ENCODE measurements around the gene KRABD2.

KRABD2 gene

DNA sequence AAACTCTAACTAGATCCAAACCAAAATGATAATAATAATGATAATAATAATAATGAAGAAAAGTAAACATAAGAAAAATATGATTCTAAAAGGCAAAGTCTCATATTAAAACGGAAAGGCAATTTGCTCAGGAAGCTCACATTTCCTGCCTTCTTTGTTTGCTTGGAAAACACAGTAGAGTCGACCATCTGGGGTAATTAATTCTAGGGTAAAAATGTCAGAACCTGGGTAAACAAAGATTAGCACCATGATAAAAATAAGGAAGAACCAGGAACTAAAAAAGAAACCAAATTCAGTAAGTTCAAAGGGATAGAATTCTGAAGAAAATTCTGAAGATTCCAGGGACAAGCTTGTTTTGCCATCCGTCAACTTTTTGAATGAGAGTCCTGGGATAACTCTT lies 16.2 kb downstream of the KRABD2 start:
- WGBS (ENCODE audit: insufficient coverage, insufficient replicate concordance, low lambda C conversion rate, missing lambda C conversion rate) = 33% methylated on average over 3 of the region's 3 CpGs
- H3K4me1 ChIP-seq (ENCODE audit: control insufficient read depth, insufficient read depth, low read length) = no peaks in the 10 kb centered on the region
- BruUV-seq (replicated peaks) = no TSS peak
- H3K9ac ChIP-seq (ENCODE audit: control insufficient read depth, insufficient read depth, low read length) = no peak overlapping the region
- FAIRE-seq (no peak), ATAC-seq (no peak), DNase-seq (ENCODE audit: low read depth, low spot score) (no peak)
- no peak overlapping the region for H3K4me3 ChIP-seq
- POLR2A ChIA-PET = interaction anchor here (0.5 to 0.7 kb wide), 2 partner anchors 23 to 1355 kb away, joined by 4 to 7 read pairs; no protein-coding TSS in a partner anchor
- no peaks in the 10 kb centered on the region for H3K79me2 ChIP-seq (ENCODE audit: control insufficient read depth, insufficient read depth, low read length)
- CTCF ChIA-PET = interaction anchor here (1.1 kb wide), 1 partner anchor 22 kb away, joined by 3 read pairs; no protein-coding TSS in a partner anchor
- SMC1A ChIA-PET (ENCODE audit: uncharacterized antibody, unreplicated experiment) = interaction anchor here (1.2 kb wide), 1 partner anchor 19 kb away, joined by 3 read pairs; no protein-coding TSS in a partner anchor
- in situ Hi-C loops (cut with MboI) (no loop called here), intact Hi-C loops (cut with micrococcal nuclease; ENCODE audit: unreplicated experiment) (no loop called here)
- H4K20me1 ChIP-seq (ENCODE audit: control insufficient read depth, insufficient read depth) = no peaks in the 10 kb centered on the region
- H2AFZ ChIP-seq (ENCODE audit: control insufficient read depth, low read depth, low read length) = no peak overlapping the region
- RAD21 ChIA-PET (ENCODE audit: unreplicated experiment) = no interaction called here
- TF ChIP-seq MTA2 (IDR thresholded peaks at IDR 0.05; ENCODE audit: low read depth) (no peak), HDGF (IDR thresholded peaks at IDR 0.05) (no peak), CEBPB (IDR thresholded peaks at IDR 0.05; ENCODE audit: borderline replicate concordance in 1 of 2, low read depth in 2 of 2, low read length in 2 of 2) (no peak), SUZ12 (IDR thresholded peaks at IDR 0.05; ENCODE audit: unreplicated experiment) (no peak), SREBF1 (IDR thresholded peaks at IDR 0.05; ENCODE audit: low read length) (no peak), TAF1 (IDR thresholded peaks at IDR 0.05; ENCODE audit: borderline replicate concordance, low read depth, low read length) (no peak), SMAD5 (IDR thresholded peaks at IDR 0.05; ENCODE audit: low read depth) (no peak), KAT2A (conservative IDR thresholded peaks at IDR 0.05; ENCODE audit: control insufficient read depth, low read depth, low read length) (no peak), SMC3 (IDR thresholded peaks at IDR 0.05; ENCODE audit: borderline replicate concordance, low read length) (no peak), RELB (IDR thresholded peaks at IDR 0.05; ENCODE audit: low read depth) (no peak), MEF2B (IDR thresholded peaks at IDR 0.05; ENCODE audit: partially characterized antibody, poor library complexity, severe bottlenecking) (no peak), USF1 (IDR thresholded peaks at IDR 0.05; ENCODE audit: borderline replicate concordance, extremely low read length, insufficient read depth, low read depth, low read length) (no peak), JUNB (IDR thresholded peaks at IDR 0.05) (no peak), NR2F1 (conservative IDR thresholded peaks at IDR 0.05) (no peak), ZNF217 (IDR thresholded peaks at IDR 0.05) (no peak)
- TF ChIP-seq, protein P1, sequence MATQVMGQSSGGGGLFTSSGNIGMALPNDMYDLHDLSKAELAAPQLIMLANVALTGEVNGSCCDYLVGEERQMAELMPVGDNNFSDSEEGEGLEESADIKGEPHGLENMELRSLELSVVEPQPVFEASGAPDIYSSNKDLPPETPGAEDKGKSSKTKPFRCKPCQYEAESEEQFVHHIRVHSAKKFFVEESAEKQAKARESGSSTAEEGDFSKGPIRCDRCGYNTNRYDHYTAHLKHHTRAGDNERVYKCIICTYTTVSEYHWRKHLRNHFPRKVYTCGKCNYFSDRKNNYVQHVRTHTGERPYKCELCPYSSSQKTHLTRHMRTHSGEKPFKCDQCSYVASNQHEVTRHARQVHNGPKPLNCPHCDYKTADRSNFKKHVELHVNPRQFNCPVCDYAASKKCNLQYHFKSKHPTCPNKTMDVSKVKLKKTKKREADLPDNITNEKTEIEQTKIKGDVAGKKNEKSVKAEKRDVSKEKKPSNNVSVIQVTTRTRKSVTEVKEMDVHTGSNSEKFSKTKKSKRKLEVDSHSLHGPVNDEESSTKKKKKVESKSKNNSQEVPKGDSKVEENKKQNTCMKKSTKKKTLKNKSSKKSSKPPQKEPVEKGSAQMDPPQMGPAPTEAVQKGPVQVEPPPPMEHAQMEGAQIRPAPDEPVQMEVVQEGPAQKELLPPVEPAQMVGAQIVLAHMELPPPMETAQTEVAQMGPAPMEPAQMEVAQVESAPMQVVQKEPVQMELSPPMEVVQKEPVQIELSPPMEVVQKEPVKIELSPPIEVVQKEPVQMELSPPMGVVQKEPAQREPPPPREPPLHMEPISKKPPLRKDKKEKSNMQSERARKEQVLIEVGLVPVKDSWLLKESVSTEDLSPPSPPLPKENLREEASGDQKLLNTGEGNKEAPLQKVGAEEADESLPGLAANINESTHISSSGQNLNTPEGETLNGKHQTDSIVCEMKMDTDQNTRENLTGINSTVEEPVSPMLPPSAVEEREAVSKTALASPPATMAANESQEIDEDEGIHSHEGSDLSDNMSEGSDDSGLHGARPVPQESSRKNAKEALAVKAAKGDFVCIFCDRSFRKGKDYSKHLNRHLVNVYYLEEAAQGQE (IDR thresholded peaks at IDR 0.05; ENCODE audit: low read depth, low read length) = no peak
- TF ChIP-seq, protein P2, sequence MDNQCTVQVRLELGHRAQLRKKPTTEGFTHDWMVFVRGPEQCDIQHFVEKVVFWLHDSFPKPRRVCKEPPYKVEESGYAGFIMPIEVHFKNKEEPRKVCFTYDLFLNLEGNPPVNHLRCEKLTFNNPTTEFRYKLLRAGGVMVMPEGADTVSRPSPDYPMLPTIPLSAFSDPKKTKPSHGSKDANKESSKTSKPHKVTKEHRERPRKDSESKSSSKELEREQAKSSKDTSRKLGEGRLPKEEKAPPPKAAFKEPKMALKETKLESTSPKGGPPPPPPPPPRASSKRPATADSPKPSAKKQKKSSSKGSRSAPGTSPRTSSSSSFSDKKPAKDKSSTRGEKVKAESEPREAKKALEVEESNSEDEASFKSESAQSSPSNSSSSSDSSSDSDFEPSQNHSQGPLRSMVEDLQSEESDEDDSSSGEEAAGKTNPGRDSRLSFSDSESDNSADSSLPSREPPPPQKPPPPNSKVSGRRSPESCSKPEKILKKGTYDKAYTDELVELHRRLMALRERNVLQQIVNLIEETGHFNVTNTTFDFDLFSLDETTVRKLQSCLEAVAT (IDR thresholded peaks at IDR 0.05) = no peak
- H3K9me3 ChIP-seq (replicated peaks; ENCODE audit: control insufficient read depth, insufficient read depth, low read length) = no peaks in the 10 kb centered on the region
- H3K36me3 ChIP-seq (ENCODE audit: control insufficient read depth in 2 of 2, insufficient read depth in 2 of 2, low read length in 1 of 2) = no peaks in the 10 kb centered on the region
- no peak overlapping the region for H3K4me2 ChIP-seq (ENCODE audit: control insufficient read depth, insufficient read depth)
- no peak overlapping the region for H3K27ac ChIP-seq (ENCODE audit: control insufficient read depth, insufficient read depth)
- H3K27me3 ChIP-seq (replicated peaks in 1 of 2; ENCODE audit: control insufficient read depth in 2 of 2, insufficient read depth in 2 of 2, low read length in 1 of 2) = no peaks in the 10 kb centered on the region

All from GM12878 (cell line).